Natural killer cell treated with Interleukin-12 subunit alpha and Interleukin-12 subunit beta and Interleukin-15 and Interleukin-18, amount 100 ng/mL, for 72 hours (primary cell): Measurements from ENCODE around the gene ZMIZ1. TPM values are rescaled to one million over a fixed set of nuclear protein-coding genes. Genes with fewer than 3 reads are reported as not detected.

Experiments used
- ATAC-seq, 2 donors: fragments of 150-1000 bp; cut with Tn5 transposase in 1 of 2; sonication (Bioruptor Pico), chemical (Tn5 transposase) in 1 of 2; 2 replicates each; pipeline ENCODE4 v1.10.0; 2021
- DNase-seq: peaks from one replicate; pipeline ENCODE4 v3.0.0; 2022; ENCODE audit warnings: low spot score
- H3K27ac Mint-ChIP-seq, 2 donors: 1 replicate in 1 of 2; 2 replicates in 1 of 2; pipeline ENCODE4 v1.8.0; 2022; ENCODE audit warnings: mixed read lengths in 2 of 2, mild to moderate bottlenecking in 1 of 2, moderate library complexity in 1 of 2
- H3K27me3 Mint-ChIP-seq, 2 donors: 1 replicate in 1 of 2; 2 replicates in 1 of 2; pipeline ENCODE4 v1.8.0; 2022; ENCODE audit warnings: mixed read lengths in 2 of 2
- H3K36me3 Mint-ChIP-seq: one replicate; pipeline ENCODE4 v1.8.0; 2022; ENCODE audit warnings: mixed read lengths
- H3K4me1 Mint-ChIP-seq, 2 donors: 1 replicate in 1 of 2; 2 replicates in 1 of 2; pipeline ENCODE4 v1.8.0; 2022; ENCODE audit warnings: low read depth in 2 of 2, mixed read lengths in 2 of 2, mild to moderate bottlenecking in 1 of 2
- H3K4me3 Mint-ChIP-seq: one replicate; pipeline ENCODE4 v1.8.0; 2022; ENCODE audit warnings: mixed read lengths
- H3K9me3 Mint-ChIP-seq: 2 replicates; pipeline ENCODE4 v1.8.0; 2022; ENCODE audit warnings: mixed read lengths
- total RNA-seq, 2 donors: library from RNA; stranded (reverse); gene quantifications; one replicate each; pipeline ENCODE4 v1.2.3, GENCODE V29; 2022

The ZMIZ1 gene
- total RNA-seq, 2 donors from 2014 or later = 49.7 to 54.4 TPM

- no peaks in the 10 kb centered on the region for H3K9me3 Mint-ChIP-seq
- no peak overlapping the region for H3K4me3 Mint-ChIP-seq
- ATAC-seq (no peak), DNase-seq (no peak)
- H3K27me3 Mint-ChIP-seq = no peaks in the 10 kb centered on the region
- H3K27ac Mint-ChIP-seq = no peak overlapping the region
- peaks cover 24 to 42% of the 10 kb centered on the region in 2 donors for H3K4me1 Mint-ChIP-seq
- no peaks in the 10 kb centered on the region for H3K36me3 Mint-ChIP-seq
Measured at GRCh38 chr10:79090134-79090803, 21.5 kb downstream of the ZMIZ1 start.

DNA sequence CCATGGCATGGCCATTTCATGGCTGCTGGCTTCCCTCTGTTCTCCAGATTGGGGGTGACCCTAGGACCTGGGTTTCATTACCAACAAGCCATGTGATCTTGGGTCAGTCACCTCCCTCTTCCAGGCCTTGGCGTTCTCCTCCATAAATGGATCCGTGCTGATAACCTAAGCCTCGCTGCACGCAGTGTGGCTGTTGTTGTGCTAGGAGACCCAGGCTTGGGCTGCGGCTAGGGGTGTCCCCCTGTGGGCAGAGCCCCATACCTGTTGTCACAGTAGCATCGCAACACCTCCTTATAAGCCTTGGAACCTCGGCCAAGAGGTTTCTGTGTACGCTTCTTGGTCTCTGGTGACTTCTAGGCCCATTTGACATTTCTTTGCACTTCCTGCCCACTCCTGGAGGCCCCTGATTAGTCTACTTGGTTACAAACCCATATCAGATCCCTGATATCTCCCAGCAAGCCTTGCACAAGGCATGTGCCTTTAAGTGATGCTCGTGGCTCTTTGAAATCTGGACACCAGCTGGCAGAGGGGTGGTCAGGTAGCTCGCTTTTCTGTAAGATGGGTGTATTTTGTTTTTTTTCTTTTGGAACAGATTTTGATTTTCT is 23.6 kb downstream of the ZMIZ1 start:
- no peaks in the 10 kb centered on the region for H3K27me3 Mint-ChIP-seq
- peaks cover 22 to 37% of the 10 kb centered on the region in 2 donors for H3K4me1 Mint-ChIP-seq
- no peaks in the 10 kb centered on the region for H3K9me3 Mint-ChIP-seq
- H3K36me3 Mint-ChIP-seq = no peaks in the 10 kb centered on the region
- no peak for ATAC-seq
- no peak for DNase-seq
- H3K27ac Mint-ChIP-seq = peak overlapping the region in 1 of 2 donors; percentile 25
- no peak overlapping the region for H3K4me3 Mint-ChIP-seq

- ATAC-seq (no peak), DNase-seq (no peak)
- no peaks in the 10 kb centered on the region for H3K9me3 Mint-ChIP-seq
- no peaks in the 10 kb centered on the region for H3K27me3 Mint-ChIP-seq
- peak overlapping the region; percentile 2 for H3K4me3 Mint-ChIP-seq
- peaks cover 17 to 35% of the 10 kb centered on the region in 2 donors for H3K4me1 Mint-ChIP-seq
- H3K36me3 Mint-ChIP-seq = no peaks in the 10 kb centered on the region
- H3K27ac Mint-ChIP-seq = peak overlapping the region in 1 of 2 donors; percentile 35
Measured at GRCh38 chr10:79093658-79094411, 25.1 kb downstream of the ZMIZ1 start.

DNA sequence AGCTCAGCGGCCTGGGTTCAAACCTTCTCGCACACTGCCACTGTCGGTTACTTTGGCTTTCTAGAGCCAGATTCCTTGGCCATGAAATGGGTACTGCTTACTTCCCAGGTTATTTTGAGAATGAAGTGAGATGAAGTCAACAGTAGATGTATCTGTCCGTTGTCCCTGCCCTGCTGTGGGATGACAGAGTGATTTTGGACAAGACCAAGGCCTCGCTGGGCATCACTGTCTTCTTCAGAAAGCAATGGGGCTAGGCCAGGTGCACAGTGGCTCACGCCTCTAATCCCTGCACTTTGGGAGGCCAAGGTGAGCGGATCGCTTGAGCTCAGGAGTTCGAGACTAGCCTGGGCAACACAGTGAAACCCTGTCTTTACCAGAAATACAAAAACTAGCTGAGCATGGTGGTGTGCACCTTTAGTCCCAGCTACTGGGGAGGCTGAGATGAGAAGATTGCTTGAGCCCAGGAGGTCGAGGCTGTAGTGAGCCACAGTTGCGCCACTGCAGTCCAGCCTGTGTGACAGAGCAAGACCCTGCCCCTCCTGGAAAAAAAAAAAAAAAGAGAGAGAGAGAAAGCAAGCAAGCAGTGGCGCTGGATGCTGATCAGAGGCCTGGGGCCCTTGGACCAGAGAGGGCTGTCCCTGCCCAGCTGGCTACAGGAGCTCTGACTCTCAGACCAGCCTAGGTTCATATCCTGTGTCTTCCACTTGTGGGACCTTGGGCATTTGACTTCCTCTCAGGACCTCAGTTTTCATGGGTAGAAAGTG is 25.8 kb downstream of the ZMIZ1 start:
- no peaks in the 10 kb centered on the region for H3K9me3 Mint-ChIP-seq
- peaks cover 17 to 35% of the 10 kb centered on the region in 2 donors for H3K4me1 Mint-ChIP-seq
- H3K36me3 Mint-ChIP-seq = no peaks in the 10 kb centered on the region
- ATAC-seq (no peak), DNase-seq (no peak)
- no peak overlapping the region for H3K4me3 Mint-ChIP-seq
- H3K27ac Mint-ChIP-seq = no peak overlapping the region
- H3K27me3 Mint-ChIP-seq = no peaks in the 10 kb centered on the region

DNA sequence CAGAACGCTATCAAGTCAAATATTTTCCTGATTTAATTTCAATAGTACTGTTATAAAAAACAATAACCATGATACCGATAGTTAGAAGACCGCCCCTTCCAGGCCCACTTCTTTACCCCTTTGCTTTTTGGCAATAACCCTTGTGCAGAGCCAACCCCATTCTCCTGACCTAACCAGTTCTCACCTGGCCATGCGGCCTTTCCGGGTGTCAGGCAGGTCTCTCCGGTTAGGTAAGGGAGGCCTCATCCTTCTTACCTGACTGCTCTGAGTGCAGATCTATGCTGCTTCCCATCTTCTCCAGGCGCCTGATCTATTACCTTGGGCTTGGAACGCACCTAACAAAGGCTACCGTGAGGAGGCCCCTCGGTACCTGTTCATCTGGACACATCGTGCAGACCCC is 26.6 kb downstream of the ZMIZ1 start:
- ATAC-seq (no peak), DNase-seq (no peak)
- Mint-ChIP-seq H3K4me3 (no peak overlapping the region), H3K9me3 (no peaks in the 10 kb centered on the region), H3K36me3 (no peaks in the 10 kb centered on the region), H3K27me3 (no peaks in the 10 kb centered on the region), H3K27ac (peak overlapping the region in 1 of 2 donors; percentile 68), H3K4me1 (peaks cover 12 to 33% of the 10 kb centered on the region in 2 donors)

GRCh38 chr10:79096514-79096913 is 27.7 kb downstream of the ZMIZ1 start:
- H3K4me3 Mint-ChIP-seq = no peak overlapping the region

DNA sequence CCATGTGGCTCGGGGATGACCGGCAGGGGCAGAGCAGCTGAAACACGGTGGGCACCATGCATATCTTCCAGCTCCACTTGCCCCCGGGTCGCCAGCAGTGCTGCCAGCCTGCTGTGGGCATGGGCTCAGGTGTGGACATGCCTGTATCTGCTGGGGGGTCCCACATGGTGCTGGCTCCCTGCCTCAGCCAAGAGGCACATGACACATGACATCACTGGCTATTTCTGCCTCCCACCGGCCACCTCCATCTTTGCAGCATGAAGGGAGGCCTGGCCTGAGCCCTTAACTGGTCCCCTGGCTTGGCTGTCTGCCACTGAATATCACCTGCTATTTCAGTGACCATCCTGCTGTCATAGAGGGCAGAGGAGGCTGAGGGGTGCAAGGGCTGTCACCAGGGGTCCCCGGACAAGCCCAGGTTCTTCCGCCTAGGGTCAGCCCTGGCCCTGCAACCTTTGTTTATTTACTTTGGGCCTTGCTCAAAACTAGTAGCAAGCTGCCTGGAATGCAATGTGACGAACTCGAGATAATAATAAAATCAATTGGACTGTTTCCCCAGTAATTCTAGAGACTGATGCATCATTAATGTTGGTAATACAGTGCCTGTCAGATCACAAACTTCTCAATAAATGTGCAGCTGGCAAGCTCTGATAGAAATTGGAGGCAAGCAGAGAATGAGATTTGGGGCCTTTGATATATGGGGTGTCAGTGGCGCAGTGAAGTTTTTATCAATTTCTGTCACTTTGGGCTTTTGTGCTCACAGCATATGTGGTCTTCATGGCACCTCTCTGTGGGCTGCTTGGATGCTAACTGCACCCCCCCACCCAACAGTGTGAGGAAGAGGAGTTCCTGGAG is 28.5 kb downstream of the ZMIZ1 start:
- DNase-seq = no peak
- no peak overlapping the region for H3K4me3 Mint-ChIP-seq
- no peak overlapping the region for H3K27ac Mint-ChIP-seq
- H3K27me3 Mint-ChIP-seq = no peaks in the 10 kb centered on the region
- ATAC-seq = no peak
- H3K4me1 Mint-ChIP-seq = peaks cover 18 to 39% of the 10 kb centered on the region in 2 donors
- H3K9me3 Mint-ChIP-seq = no peaks in the 10 kb centered on the region
- no peaks in the 10 kb centered on the region for H3K36me3 Mint-ChIP-seq

More at GRCh38 chr10:79096514-79096913, 27.7 kb downstream of the ZMIZ1 start:
- DNase-seq (no peak), ATAC-seq (no peak)
- no peak overlapping the region for H3K27ac Mint-ChIP-seq
- no peaks in the 10 kb centered on the region for H3K36me3 Mint-ChIP-seq
- H3K4me1 Mint-ChIP-seq = peaks cover 18 to 37% of the 10 kb centered on the region in 2 donors
- H3K27me3 Mint-ChIP-seq = no peaks in the 10 kb centered on the region
- no peaks in the 10 kb centered on the region for H3K9me3 Mint-ChIP-seq

- Mint-ChIP-seq H3K4me3 (no peak overlapping the region), H3K27ac (no peak overlapping the region), H3K36me3 (no peaks in the 10 kb centered on the region), H3K9me3 (no peaks in the 10 kb centered on the region), H3K27me3 (no peaks in the 10 kb centered on the region), H3K4me1 (peaks cover 17 to 39% of the 10 kb centered on the region in 2 donors)
- ATAC-seq (peak in 1 of 2 donors; percentile 4), DNase-seq (no peak)
Measured at GRCh38 chr10:79098061-79098460, 29.3 kb downstream of the ZMIZ1 start.

- Mint-ChIP-seq H3K27me3 (no peaks in the 10 kb centered on the region), H3K36me3 (no peaks in the 10 kb centered on the region), H3K4me1 (peaks cover 18 to 40% of the 10 kb centered on the region in 2 donors), H3K9me3 (no peaks in the 10 kb centered on the region), H3K4me3 (no peak overlapping the region), H3K27ac (no peak overlapping the region)
- ATAC-seq (no peak), DNase-seq (no peak)
Measured at GRCh38 chr10:79098596-79099015, 29.8 kb downstream of the ZMIZ1 start.

DNA sequence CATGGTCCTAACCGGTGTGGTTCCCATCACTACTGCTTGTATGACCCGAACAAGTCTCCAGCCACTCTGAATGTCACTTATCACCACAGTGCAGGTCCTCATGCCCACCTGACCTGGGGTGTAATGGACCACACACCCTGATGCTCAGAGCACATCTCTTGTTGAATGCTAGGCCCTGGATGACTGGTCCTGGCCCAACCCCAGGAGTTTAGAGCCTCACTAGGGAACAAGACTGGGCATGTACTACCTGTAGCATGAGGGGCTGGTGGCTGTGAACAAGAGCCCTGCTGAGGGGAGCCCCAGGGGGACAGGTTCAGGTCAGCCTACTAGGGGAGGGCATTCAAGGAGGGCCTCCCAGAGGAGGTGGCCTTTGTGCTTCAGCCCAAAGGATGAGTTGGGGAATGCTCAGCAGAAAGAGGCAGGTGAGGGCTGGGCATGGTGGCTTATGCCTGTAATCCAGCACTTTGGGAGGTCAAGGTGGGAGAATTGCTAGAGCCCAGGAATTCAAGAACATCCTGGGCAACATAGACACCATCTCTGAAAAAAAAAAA is 31.2 kb downstream of the ZMIZ1 start:
- peaks cover 29 to 50% of the 10 kb centered on the region in 2 donors for H3K4me1 Mint-ChIP-seq
- H3K36me3 Mint-ChIP-seq = no peaks in the 10 kb centered on the region
- H3K4me3 Mint-ChIP-seq = no peak overlapping the region
- peak overlapping the region in 1 of 2 donors; percentile 16 for H3K27ac Mint-ChIP-seq
- ATAC-seq = no peak
- no peak for DNase-seq
- H3K9me3 Mint-ChIP-seq = no peaks in the 10 kb centered on the region
- H3K27me3 Mint-ChIP-seq = no peaks in the 10 kb centered on the region

GRCh38 chr10:79100771-79101170 is 32.0 kb downstream of the ZMIZ1 start:
- no peak for ATAC-seq
- H3K27me3 Mint-ChIP-seq = no peaks in the 10 kb centered on the region
- peaks cover 35 to 55% of the 10 kb centered on the region in 2 donors for H3K4me1 Mint-ChIP-seq
- H3K27ac Mint-ChIP-seq = peak overlapping the region in 1 of 2 donors; percentile 16
- H3K4me3 Mint-ChIP-seq = no peak overlapping the region
- no peaks in the 10 kb centered on the region for H3K9me3 Mint-ChIP-seq
- H3K36me3 Mint-ChIP-seq = no peaks in the 10 kb centered on the region
- no peak for DNase-seq

GRCh38 chr10:79101560-79102497 is 33.1 kb downstream of the ZMIZ1 start:
- no peaks in the 10 kb centered on the region for H3K36me3 Mint-ChIP-seq
- no peaks in the 10 kb centered on the region for H3K9me3 Mint-ChIP-seq
- no peak for ATAC-seq
- H3K27me3 Mint-ChIP-seq = no peaks in the 10 kb centered on the region
- H3K27ac Mint-ChIP-seq = peak overlapping the region in 1 of 2 donors; percentile 25
- no peak overlapping the region for H3K4me3 Mint-ChIP-seq
- DNase-seq = no peak
- H3K4me1 Mint-ChIP-seq = peaks cover 34 to 50% of the 10 kb centered on the region in 2 donors
